HG03558 (cell line): ENCODE data around the gene TGM2.

Experiments
- ATAC-seq: cut with Tn5 transposase; IDR thresholded peaks from one replicate; pipeline ENCODE4 v1.9.1; 2021; ENCODE audit warnings: moderate number of reproducible peaks; ENCODE audit not compliant: unreplicated experiment; ENCODE audit errors: extremely low read depth

Gene TGM2

GRCh38 chr20:38147163-38147562 is 17.9 kb downstream of the TGM2 start:
- no peak for ATAC-seq

DNA sequence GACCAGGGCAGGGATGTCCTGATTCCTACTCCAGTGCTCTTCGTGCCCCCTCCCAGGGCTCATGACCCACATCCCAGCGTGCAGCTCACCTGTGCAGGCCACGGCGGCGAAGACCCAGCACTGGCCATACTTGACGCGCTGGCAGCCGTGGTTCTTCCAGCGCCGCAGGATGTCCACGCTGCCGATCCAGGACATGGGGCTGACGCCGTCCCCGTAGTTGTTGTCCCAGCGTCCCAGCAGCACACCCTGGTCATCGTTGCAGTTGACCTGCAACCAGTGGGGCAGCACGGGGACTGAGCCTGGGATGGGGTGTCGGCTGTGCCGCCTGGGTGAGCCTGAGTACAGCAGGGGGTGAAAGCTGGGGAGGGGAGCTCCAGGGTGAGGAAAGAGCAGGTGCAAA is 18.4 kb downstream of the TGM2 start:
- ATAC-seq, result no peak

DNA sequence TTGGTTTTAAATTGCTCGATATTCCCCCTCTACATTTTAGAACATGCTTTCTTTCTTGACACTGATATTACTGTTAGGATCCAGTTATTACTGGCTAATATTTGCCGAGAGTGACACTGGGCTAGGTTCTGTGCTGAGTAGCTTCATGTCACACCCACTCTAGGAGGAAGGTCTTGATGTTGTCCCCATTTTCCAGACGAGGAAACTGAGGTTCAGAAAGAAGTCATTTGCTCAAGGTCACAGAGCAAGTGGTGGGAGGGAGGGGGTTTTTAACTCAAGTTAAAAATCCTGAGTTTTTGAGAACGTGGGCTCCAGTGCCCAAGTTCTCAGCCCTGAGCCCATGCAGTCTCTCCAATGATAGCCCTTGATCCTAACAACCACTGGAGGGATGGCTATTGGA is 18.9 kb downstream of the TGM2 start:
- no peak for ATAC-seq

DNA sequence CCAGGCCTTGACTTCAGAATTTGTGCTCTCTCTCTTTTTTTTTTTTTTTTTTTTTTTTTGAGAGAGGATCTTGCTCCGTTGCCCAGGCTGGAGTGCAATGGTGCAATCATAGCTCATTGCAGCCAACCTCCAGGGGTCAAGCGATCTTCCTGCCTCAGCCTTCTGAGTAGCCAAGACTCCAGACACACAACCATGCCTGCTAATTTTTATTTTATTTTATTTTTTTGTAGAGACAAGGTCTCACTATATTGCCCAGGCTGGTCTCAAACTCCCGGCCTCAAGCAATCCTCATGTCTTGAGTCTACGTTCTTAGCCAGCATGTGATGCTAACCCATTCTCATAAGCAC is 19.4 kb downstream of the TGM2 start:
- ATAC-seq, result no peak

GRCh38 chr20:38144974-38145728 is 19.9 kb downstream of the TGM2 start:
- no peak for ATAC-seq

DNA sequence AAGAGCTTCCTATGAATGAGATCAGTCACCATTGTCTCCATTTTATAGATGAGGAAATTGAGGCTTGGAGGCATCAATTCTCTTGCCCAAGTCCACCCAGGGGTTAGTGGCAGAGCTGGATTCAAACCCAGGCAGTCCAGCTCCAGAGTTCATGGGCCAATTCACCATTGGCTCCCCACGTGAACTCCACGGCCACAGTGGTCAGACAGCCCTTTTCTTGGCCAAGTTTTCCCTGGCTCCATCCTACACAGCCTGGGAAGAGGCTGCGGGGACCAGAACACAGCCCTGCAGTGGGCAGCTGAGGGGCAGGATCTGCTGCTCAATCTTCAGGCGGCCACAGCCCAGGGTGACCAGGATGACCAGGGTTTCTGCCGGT is 20.5 kb downstream of the TGM2 start:
- ATAC-seq, result no peak

GRCh38 chr20:38143646-38144554 is 21.2 kb downstream of the TGM2 start:
- ATAC-seq, result no peak

DNA sequence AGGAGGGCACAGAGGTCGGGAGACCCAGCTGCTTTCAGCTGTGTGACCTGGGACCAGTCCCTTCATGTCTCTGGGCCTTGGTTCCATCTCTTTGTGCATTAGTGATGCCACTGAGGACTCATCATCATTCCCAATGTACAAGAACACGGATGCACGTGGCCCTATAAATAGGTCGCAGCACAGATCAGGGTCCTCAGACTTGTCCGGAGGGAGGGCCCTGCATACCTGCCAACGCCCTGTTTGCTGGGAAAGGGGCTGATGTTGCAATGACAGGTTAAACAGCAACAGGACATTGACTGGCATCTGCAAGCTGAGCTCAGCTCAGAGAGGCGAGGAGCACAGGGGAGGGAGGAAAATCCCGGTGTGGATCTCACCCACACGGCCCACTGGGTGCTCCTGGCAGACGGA is 21.8 kb downstream of the TGM2 start:
- no peak for ATAC-seq

GRCh38 chr20:38141889-38142494 is 23.1 kb downstream of the TGM2 start:
- no peak for ATAC-seq

GRCh38 chr20:38141204-38141888 is 23.7 kb downstream of the TGM2 start:
- ATAC-seq, result no peak

- no peak for ATAC-seq
Observed at GRCh38 chr20:38139977-38140753, 24.9 kb downstream of the TGM2 start.

- no peak for ATAC-seq
Observed at GRCh38 chr20:38139156-38139912, 25.7 kb downstream of the TGM2 start.

DNA sequence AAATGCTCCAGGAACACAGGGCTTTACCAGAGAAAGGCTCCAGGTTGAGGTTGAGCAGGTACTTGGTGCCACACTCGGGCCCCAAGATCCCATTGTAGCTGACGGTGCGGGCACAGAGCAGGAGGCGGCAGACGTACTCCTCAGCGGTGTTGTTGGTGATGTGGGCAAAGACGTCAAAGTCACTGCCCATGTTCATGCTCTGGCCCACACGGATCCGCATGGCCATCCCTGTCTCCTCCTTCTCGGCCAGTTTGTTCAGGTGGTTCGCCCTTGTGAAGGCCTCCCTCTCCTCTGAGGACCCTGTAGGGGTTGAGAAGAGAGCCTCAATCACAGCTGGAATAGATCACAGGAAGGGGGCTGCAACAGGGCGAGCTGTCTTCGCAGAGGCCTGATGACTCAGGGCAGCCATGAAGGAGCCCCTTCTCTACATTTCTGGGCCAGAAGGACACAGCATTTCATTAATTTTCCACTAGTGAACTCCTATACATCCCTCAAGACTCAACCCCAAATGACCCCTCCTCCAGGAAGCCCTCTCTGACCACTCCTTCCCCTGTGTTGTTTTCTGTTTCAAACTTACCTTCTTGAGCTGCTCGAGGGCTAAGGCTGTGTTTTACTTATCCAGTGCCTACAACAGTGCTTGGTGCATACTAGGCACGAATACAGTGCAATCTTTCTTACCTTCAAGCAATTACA is 26.8 kb downstream of the TGM2 start:
- ATAC-seq, result no peak

DNA sequence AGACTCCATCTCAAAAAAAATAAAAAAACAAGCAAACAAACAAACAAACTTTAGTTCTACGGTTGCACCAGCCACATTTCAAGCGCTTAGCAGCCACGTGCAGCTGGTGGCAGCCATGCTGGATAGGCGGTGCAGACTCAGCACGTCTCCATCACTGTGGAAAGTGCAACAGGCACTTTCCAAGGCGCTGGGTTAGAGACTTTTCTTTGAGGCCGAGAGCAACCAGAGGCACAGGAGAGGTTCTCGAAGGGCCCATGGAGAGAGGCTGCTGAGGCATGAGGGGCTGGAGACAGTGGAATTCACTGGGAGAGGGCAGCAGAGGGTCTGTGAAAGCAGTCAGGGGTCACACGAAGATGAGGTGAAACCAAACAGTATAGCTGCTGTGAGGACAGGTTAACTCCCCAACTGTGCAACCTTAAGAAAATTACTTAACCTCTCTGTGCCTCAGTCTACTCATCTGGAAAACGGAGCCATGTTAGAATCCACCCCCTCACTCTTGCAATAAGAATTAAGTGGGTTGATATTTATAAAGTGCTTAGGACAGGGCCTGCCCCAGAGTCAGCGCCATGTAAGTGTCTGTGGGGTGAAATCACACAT is 27.5 kb downstream of the TGM2 start:
- ATAC-seq, result no peak

GRCh38 chr20:38136421-38137245 is 28.4 kb downstream of the TGM2 start:
- ATAC-seq, result no peak

DNA sequence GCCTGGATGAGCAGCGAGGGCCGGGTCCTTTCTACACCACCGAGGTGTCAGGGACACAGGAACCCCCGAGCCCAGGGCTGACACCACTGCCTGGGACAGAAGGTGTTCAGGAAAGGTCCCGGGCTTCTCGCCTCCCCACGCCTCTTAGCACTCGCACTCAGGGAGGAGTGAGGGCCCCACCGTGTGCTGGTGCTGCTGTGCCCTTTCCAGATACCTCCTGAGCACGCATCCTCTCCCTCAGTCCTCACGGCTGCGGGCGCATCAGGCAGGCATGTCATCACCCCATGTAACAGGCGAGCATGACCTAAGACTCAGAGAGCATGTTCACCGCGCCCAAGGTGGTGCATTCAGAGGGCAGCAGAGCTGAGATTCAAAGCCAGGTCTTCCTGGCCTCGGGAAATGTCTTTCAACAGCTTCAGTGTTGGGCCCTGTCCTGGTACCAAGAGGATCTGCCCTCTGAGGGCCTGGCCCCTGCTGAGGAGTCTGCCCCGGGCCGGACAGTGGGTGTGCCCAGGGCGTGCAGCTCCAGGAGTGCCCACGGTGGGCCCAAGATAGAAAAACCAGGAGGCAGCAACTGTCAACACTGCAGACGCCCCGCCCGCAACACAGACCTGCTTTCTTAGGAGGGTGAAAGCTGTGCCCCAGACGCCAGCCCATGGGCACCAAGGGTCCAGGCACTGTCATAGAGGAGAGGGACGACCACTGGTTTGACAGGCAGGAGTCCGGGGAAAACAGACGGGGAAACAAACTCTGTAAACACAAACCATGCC is 29.2 kb downstream of the TGM2 start:
- ATAC-seq, result no peak

- no peak for ATAC-seq
Observed at GRCh38 chr20:38135271-38135650, 29.8 kb downstream of the TGM2 start.
